Measurements from ENCODE around the gene DOK6. TPM values are rescaled to one million over a fixed set of nuclear protein-coding genes. Genes with fewer than 3 reads are reported as not detected.
"Not testable (repeated sequence)": the region's sequence is repeated elsewhere in the genome, so short reads cannot be mapped to it uniquely, and the experiment has no call there.

DOK6 gene
- total and polyA plus RNA-seq, 2 donors (not counting 3 experiments of a cell fraction or from before 2014, with no cell fraction given) = under 0.01 TPM; not detected in 1

GRCh38 chr18:69830189-69830588 lies 429.5 kb downstream of the DOK6 start:
- no peak overlapping the region for H3K9ac ChIP-seq (replicated peaks; ENCODE audit: extremely low read depth, insufficient read depth, low read length)
- TF ChIP-seq FOS (IDR thresholded peaks at IDR 0.05; ENCODE audit: borderline replicate concordance, insufficient read depth, low read length) (no peak), JUN (IDR thresholded peaks at IDR 0.05; ENCODE audit: borderline replicate concordance, insufficient read depth, insufficient read length, low read depth) (no peak)
- intact Hi-C loops (cut with micrococcal nuclease) = no loop called here
- H3K9me3 ChIP-seq (replicated peaks; ENCODE audit: control insufficient read depth, insufficient read depth, low read length) = no peaks in the 10 kb centered on the region
- dilution Hi-C loops (cut with MboI; ENCODE audit: extremely low pct_ligation_motif_present, low sequenced_read_pairs) = no loop called here
- ChIA-PET POLR2A (no interaction called here), CTCF (interaction anchor here (0.9 kb wide), 1 partner anchor 11 kb away, joined by 3 read pairs; no protein-coding TSS in a partner anchor)
- no peaks in the 10 kb centered on the region for H3K9me1 ChIP-seq (replicated peaks; ENCODE audit: control insufficient read depth, extremely low read depth, insufficient read depth, low read length)
- FAIRE-seq = no peak
- no peak overlapping the region for H3K27ac ChIP-seq (ENCODE audit: insufficient read depth, low read depth, low read length)
- no peaks in the 10 kb centered on the region for H4K20me1 ChIP-seq (replicated peaks; ENCODE audit: control insufficient read depth, extremely low read depth, insufficient read depth, low read length)
- H3K79me2 ChIP-seq (ENCODE audit: control insufficient read depth, insufficient read depth, low read length) = no peaks in the 10 kb centered on the region
- no peak overlapping the region for H2AFZ ChIP-seq (ENCODE audit: low read depth, low read length)
- H3K27me3 ChIP-seq (ENCODE audit: control insufficient read depth in 2 of 2, insufficient read depth in 2 of 2, low read length in 2 of 2) = no peaks in the 10 kb centered on the region
- H3K36me3 ChIP-seq (ENCODE audit: control insufficient read depth in 2 of 2, extremely low read depth in 1 of 2, insufficient read depth in 2 of 2, low read length in 2 of 2) = no peaks in the 10 kb centered on the region
- no peak overlapping the region for H3K4me3 ChIP-seq (replicated peaks in 1 of 3; ENCODE audit: insufficient read depth in 1 of 3, low read depth in 1 of 3, low read length in 3 of 3)
- no peaks in the 10 kb centered on the region for H3K4me1 ChIP-seq (ENCODE audit: control insufficient read depth, extremely low read depth, insufficient read depth, low read length)
- BruUV-seq (replicated peaks) = no TSS peak
- no peak for DNase-seq (ENCODE audit: low read depth, low spot score)
- H3K4me2 ChIP-seq (ENCODE audit: insufficient read depth, low read length) = no peak overlapping the region

- dilution Hi-C loops (cut with MboI; ENCODE audit: extremely low pct_ligation_motif_present, low sequenced_read_pairs); H3K79me2 ChIP-seq (ENCODE audit: control insufficient read depth, insufficient read depth, low read length); CTCF ChIA-PET; H2AFZ ChIP-seq (ENCODE audit: low read depth, low read length); POLR2A ChIA-PET; H3K4me2 ChIP-seq (ENCODE audit: insufficient read depth, low read length); H3K9me1 ChIP-seq (replicated peaks; ENCODE audit: control insufficient read depth, extremely low read depth, insufficient read depth, low read length); H3K9ac ChIP-seq (replicated peaks; ENCODE audit: extremely low read depth, insufficient read depth, low read length); DNase-seq (ENCODE audit: low read depth, low spot score); FAIRE-seq; H3K4me3 ChIP-seq (replicated peaks in 1 of 3; ENCODE audit: insufficient read depth in 1 of 3, low read depth in 1 of 3, low read length in 3 of 3); H3K27ac ChIP-seq (ENCODE audit: insufficient read depth, low read depth, low read length); H3K9me3 ChIP-seq (replicated peaks; ENCODE audit: control insufficient read depth, insufficient read depth, low read length); intact Hi-C loops (cut with micrococcal nuclease); H4K20me1 ChIP-seq (replicated peaks; ENCODE audit: control insufficient read depth, extremely low read depth, insufficient read depth, low read length); H3K36me3 ChIP-seq (ENCODE audit: control insufficient read depth in 2 of 2, extremely low read depth in 1 of 2, insufficient read depth in 2 of 2, low read length in 2 of 2); H3K27me3 ChIP-seq (ENCODE audit: control insufficient read depth in 2 of 2, insufficient read depth in 2 of 2, low read length in 2 of 2); H3K4me1 ChIP-seq (ENCODE audit: control insufficient read depth, extremely low read depth, insufficient read depth, low read length); BruUV-seq (replicated peaks): not testable (repeated sequence)
These were observed 434.3 kb downstream of the DOK6 start for GRCh38 chr18:69834980-69835379.

Measured in endothelial cell of umbilical vein (primary cell).